GM23338 (cell line): ENCODE measurements around the gene B4GALNT4.

ENCODE experiments used
- CTCF ChIP-seq, 2 experiments: fragments of 200-600 bp in 1 of 2; sonication (generic) in 1 of 2; conservative IDR thresholded peaks; 2 replicates each; pipeline versions ENCODE4 v1.5.1 to v1.6.1; 2016 to 2017; ENCODE audit warnings: antibody characterized with exemption in 2 of 2, low read depth in 2 of 2, mild to moderate bottlenecking in 2 of 2, moderate library complexity in 1 of 2
- EZH2phosphoT487 ChIP-seq: fragments of 200-600 bp; sonication (generic); IDR thresholded peaks from one replicate; pipeline ENCODE4 v1.8.1; 2018; ENCODE audit warnings: antibody characterized with exemption; ENCODE audit not compliant: unreplicated experiment
- JUNB ChIP-seq: IDR thresholded peaks from one replicate; pipeline ENCODE4 v1.6.1; 2016; ENCODE audit warnings: antibody characterized with exemption; ENCODE audit not compliant: unreplicated experiment

- no peak for TF ChIP-seq CTCF (conservative IDR thresholded peaks at IDR 0.05; ENCODE audit: low read depth in 2 of 2)
- no peak for TF ChIP-seq JUNB
- TF ChIP-seq EZH2phosphoT487: no peak
These were observed 30.5 kb downstream of the B4GALNT4 start for GRCh38 chr11:399731-400211.
